GM21447 (cell line): Measurements from ENCODE around the gene EVPLL.
A peak's percentile ranks its signal among the peaks of the same experiment; 100 is the strongest.
"Not testable (repeated sequence)": the region's sequence is repeated elsewhere in the genome, so short reads cannot be mapped to it uniquely, and the experiment has no call there.

Experiments
- ATAC-seq: cut with Tn5 transposase; IDR thresholded peaks from one replicate; pipeline ENCODE4 v1.9.1; 2021; ENCODE audit not compliant: unreplicated experiment

The EVPLL gene

DNA sequence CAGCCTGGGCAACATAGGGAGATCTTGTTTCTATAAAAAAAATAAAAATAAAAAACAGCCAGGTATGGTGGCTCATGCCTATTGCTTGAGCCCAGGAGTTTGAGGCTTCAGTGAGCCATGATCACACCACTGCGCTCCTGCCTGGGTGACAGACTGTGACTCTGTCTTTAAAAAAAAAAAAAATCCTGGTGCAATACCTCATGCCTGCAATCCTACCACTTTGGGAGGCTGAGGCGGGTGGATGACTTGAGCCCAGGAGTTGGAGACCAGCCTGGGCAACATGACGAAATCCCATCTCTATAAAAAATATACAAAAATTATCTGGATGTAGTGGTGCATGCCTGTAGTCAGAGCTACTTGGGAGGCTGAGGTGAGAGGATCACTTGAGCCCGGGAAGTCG is 1.0 kb downstream of the EVPLL start:
- not testable (repeated sequence) for ATAC-seq

DNA sequence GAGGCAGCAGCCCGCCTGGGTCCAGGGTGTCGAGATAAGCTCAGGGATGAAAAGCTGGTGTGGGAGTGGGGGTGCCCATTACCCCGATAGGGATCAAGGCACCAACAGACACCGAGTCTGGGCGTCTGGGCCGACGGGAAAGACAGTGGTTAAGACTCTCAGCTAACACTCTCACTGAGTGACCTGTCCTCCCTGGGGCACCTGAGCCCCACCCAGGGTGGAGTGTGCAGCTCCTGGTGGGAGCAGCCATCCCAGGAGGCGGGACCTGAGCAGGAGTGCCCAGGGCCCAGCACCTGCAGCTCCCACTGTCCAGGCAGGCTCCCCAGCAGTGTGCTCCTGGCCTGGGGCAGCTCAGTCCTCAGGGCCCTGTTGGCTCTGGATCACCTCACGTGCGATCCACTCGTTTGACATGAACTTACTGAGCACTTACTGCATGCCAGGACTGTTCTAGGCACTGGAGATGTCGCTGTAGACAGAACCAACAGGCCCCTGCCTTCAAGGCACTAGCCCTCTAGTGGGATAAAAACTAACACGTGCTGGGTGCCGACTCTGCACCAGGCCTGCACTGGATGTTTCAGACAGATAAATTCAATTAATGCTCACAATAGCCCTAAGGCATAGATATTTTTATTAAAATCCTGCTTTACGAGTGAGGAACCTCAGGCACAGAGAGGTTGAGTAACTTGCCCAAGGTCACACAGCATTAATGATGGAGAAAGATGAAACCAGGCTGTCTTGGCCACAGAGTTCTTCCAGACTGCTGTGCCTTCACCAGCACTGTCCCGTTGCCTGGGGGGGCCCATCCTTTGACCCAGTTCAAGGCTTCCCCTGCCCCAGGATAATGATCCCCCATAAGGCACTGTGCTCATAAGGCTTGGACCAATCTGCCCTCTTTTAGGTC is 1.9 kb downstream of the EVPLL start:
- ATAC-seq, result no peak

DNA sequence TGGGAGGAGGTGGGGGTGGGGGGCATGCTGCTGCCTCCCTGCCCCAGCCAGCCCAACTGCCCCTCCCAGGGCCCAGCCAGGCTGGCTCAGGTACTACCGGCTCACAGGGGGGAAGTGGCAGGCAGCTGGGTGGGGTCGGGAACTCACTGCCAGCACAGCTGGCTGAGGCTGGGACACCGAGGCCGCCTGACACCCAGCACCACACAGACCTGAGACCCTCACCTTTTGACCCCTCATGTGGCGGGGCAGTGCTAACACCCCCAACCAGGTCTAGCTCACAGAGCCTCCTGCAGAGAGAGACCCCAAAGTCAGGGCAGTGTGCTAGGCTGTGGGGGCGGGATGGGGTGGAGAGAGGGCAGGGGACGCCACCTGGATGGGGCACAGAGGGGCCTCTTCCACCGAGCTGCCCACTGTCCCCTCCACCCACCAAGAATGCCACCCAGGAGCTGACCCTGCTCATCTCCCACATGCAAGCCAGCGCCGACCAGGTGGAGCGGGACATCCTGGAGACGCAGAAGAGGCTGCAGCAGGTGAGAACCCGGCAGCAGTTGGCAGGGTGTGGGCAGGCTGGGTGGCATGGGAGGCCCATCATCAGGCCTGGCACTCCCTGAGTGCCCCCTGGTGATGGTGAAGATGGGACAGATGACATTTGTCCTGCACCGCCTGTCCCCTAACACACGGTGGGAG is 3.0 kb downstream of the EVPLL start:
- ATAC-seq, result no peak

DNA sequence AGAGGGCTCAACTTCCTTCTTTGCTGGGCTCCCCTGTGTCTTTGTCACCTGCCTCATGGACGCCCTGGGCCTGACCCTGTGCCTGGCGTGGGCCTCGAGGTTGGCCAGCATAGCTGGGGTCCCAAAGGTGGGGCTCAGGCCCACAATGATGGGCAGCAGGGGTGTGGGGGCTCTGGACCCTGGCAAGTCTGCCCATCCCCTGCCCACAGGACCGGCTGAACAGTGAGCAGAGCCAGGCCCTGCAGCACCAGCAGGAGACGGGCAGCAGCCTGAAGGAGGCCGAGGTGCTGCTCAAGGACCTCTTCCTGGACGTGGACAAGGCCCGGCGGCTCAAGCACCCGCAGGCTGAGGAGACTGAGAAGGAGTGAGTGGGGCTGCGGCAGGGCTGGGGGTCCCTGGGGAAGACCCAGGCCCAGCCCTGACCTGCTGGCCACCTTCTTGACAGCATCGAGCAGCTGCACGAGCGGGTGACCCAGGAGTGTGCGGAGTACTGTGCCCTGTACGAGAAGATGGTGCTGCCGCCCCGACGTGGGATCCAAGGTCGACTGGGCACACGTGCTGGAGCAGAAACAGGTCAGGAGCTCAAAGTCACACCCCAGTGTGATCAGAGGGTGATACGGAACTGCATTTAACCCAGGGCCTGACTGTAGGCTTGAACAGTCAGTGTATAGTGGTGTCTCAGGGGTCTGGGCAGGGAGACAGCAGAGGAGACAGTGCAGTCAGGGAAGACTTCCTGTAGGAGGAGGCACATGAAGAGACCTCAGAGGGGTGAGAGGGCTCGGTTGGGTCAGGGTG is 3.8 kb downstream of the EVPLL start:
- ATAC-seq, result no peak

DNA sequence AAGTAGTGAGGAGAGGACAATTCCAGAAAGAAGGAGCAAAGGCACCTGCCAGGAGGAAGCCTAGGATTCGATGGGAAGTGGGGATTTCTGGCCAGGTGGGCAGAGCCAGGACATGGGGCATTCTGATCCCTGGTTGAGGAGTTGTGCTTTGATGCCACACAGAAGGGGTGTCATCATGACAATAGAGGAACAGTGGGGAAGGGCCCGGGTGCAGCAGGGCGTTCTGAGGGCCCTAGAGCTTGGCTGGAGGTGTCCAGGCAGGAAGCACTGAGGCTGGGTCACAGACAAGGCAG is 4.3 kb downstream of the EVPLL start:
- ATAC-seq, result no peak

DNA sequence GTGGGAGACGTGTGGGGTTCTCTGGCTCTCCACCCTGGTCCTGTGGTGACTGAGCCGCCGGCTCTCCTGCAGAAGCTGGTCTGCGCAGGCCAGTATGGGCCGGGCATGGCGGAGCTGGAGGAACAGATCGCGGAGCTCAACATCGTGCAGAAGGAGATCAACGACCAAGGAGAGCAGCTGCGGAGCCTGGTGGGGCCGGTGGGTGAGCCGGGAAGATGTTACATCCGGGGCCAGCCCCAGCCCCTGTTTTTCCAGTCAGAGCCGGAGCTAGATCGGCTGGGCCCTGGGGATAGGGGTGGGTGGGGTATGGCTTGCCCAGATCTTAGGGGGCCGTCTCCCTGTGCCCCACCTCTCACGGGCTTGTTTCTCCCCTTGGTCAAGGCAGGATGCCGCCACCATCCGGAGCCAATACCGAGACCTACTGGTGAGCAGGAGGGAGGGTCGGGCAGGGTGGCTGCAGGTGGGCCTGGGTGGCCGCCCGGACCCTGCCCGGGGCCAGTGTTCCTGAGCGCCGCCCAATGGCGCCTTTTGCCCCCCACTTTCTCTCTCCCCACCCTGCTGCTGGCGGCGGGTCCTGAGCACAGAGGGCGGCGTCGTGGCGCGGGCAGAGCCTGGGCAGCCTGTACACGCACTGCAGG is 5.0 kb downstream of the EVPLL start:
- ATAC-seq, result no peak

DNA sequence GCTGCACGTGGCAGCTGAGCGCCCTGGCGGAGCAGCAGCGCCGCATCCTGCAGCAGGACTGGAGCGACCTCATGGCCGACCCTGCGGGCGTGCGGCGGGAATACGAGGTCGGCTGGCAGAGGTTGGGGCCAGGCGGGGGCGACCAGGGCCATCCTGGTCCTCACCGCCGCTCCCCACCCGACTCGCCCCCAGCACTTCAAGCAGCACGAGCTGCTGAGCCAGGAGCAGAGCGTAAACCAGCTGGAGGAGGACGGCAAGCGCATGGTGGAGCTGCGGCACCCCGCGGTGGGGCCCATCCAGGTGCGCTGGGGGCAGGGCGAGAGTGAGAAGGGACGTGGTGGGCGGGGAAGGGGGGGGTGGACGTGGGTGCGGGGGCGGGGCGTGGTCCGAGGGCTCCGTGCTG is 5.5 kb downstream of the EVPLL start:
- not testable (repeated sequence) for ATAC-seq

DNA sequence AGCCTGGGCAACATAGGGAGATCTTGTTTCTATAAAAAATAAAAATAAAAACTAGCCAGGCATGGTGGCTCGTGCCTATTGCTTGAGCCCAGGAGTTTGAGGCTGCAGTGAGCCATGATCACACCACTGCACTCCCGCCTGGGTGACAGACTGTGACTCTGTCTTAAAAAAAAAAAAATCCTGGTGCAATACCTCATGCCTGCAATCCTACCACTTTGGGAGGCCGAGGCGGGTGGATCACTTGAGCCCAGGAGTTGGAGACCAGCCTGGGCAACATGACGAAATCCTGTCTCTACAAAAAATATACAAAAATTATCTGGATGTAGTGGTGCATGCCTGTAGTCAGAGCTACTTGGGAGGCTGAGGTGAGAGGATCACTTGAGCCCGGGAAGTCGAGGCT is 6.7 kb downstream of the EVPLL start:
- not testable (repeated sequence) for ATAC-seq

DNA sequence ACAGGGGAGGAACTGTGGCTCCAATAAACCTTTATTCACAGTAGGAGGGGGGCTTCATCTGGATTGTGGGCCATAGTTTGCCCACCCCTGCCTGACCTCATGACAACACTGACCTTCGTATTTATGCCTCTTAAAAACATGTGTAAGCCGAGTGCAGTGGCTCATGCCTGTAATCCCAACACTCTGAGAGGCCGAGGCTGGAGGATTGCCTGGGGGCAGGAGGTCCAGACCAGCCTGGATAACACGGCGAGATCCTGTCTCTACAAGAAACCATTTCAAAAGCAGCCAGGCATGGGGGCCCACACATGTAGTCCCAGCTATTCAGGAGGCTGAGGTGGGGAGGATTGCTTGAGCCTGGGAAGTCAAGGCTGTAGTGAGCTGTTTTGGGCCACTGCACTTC is 10.0 kb downstream of the EVPLL start:
- not testable (repeated sequence) for ATAC-seq

DNA sequence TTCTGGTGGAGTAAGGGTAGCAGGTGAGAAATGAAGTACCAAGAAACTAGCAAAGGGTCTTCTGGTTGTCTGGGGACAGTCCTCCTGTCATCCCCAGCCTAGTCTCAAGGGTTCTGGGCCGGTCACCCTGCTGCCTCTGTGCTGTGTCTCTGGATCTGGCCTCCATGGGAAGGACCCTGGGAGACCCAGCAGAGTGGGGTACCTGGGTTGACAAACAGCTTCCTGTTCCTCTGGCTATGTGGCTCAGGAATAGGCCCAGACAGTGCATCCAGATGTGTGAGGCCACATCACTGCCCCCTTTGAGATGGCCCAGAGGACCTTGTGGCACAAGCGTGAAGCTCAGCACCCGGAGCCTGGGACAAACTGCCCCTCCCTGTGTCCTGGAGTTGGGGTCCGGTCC is 10.7 kb downstream of the EVPLL start:
- not testable (repeated sequence) for ATAC-seq

DNA sequence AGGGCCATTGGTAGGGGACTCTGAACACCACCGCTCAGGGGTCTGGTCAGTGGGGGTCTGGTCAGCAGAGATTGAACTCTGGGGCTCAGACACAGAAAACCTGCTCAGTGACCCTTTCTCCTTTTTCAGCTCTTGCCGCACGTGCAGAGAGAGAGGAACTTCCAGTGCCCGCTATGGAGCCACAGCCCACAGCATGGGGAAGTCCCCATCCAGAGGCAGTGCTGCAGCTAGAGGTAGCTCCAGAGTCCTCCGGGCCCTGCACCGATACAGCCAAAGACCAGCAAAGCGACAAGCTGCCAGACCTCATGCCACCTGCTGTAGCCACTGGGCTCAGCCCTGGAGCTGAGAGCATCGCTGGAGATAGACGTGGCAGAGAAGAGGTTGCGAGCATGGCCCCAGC is 11.2 kb downstream of the EVPLL start:
- ATAC-seq, result not testable (repeated sequence)

DNA sequence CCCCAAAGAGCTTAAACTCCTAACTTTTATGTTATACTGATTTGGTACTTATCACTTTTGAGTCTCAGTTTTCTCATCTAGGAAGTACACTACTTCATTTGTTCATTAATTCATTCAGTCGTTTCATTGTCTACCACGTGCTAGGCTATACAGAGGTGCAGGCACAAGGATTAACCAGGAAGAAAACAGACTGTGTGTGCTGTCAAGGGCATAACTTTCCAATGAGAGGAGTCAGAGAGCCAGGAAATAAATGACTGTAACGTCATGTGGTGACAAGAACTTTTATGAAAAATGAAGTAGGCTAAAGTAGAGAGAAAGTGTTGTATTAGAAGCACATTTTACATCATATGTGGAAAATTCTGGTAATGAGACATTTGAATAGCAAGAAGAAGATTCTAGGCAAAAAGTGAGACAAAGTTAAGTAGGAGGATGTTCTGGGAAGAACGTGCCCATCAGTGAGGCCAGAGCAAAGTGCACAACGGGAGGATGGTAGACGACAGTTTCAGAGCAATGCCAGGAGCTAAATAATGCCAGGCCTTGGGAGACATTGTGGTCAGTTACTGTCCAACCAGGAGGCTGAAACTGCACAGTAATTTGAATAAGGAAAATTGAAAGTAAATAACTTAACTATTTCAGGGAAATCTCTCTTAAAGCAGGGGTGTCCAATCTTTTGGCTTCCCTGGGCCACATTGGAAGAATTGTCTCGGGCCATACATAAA is 24.5 kb downstream of the EVPLL start:
- not testable (repeated sequence) for ATAC-seq

DNA sequence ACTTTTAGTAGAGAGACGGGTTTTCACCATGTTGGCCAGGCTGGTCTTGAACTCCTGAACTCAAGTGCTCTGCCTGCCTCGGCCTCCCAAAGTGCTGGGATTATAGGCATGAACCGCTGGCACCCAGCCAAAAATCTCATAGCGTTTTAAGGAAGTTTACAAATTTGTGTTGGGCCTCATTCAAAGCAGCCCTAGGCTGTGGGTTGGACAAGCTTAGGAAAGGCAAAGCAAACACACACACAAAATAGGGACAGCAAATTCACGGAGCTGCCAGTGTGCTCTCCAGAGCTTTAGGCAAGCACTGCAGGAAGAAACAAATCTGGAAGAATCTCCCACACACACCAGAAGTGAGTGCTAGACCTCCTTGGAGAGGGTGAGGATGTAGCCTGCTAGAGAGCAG is 25.6 kb downstream of the EVPLL start:
- not testable (repeated sequence) for ATAC-seq

DNA sequence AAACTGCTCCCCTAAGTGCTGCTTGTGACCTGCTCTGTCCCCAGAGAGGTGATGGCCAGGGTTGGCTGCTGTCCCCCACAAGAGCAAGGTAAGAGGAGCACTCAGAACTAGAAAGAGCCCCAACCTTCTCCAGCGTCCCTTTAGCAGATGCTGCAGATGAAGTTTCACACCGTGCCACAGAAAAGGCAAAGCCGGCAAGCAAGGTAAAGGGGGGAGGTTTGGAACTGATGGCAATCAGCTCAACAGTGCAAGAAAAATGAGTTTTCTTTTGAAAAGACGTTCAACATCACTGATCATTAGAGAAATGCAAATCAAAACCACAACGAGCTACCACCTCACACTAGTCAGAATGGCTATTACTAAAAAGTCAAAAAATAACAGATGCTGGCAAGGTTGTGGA is 26.0 kb downstream of the EVPLL start:
- ATAC-seq, result peak; percentile 91

DNA sequence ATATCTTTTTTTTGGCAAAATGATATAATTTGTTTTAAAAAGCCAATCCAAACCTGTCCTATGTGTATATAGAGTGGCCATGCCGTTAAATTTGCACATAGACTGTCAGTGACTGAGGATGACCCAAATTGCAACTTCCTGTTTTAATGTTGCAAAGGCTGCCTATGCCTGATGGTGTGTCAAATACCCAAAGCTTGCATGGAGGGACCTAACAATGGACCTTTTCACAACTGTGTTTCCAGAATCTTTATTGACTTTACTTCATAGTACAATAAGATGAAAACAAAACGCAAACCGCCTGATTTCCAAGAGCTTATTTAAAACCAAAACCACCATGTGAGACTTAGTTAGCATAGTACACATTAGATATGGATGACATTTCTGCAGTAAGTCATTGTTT is 31.3 kb downstream of the EVPLL start:
- ATAC-seq, result not testable (repeated sequence)

DNA sequence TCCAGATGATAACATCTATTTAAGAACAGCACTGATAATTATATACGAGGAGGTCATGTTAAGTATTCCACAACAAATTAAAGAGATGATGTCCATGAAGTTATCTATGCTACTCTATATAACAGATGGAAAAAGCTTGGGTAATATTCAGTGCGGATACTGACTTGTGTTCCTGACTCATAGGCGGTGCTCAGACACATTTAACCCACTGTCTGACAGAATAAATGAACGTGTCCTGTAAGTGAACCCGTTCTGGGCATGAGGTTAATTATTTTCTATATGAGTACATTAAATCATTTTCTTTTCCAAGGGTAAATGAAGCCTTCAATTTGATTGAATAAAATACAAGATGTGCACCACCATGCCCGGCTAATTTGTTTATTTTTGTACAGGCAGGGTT is 31.7 kb downstream of the EVPLL start:
- ATAC-seq, result not testable (repeated sequence)

DNA sequence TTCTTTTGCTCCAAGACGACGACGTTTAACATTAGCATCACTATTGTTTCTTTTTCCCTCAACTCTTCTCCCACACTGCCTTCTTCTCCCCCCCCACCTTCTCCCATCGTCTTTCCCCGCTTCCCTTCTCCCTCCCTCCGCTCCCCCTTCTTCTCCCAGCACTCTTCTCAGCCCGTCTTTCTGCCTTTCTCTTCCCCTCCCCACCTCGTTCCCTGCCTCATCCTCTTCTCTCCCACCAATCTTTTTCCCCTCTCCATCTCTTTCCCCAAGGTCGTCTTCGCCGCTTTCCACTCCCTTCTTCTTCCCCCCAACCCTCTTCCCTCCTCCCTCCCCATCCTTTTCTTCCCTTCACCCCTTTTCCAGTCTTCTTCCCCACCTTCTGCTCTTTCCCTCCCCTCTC is 33.2 kb downstream of the EVPLL start:
- ATAC-seq, result not testable (repeated sequence)

DNA sequence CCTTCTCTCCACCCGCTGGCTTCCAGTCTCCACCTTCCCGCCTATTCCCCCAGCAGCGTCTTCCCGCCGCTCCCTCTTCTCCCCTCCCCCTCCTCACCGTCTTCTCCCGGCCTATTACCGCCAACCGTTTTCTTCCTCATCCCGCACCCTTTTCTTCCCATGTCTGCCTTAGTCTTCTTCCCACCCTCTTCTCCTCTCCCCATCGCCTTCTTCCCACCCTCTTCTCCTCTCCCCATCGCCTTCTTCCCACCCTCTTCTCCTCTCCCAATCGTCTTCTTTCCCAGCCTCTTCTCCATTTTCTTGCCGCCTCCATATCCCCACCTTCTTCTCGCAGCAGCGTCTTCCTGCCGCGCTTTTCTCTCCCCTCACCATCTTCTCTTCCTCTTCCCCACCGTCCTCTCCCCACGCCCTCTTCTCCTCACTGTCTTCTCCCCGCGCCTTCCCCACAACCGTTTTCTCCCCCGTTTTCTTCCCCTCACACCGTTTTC is 33.8 kb downstream of the EVPLL start:
- ATAC-seq, result not testable (repeated sequence)

DNA sequence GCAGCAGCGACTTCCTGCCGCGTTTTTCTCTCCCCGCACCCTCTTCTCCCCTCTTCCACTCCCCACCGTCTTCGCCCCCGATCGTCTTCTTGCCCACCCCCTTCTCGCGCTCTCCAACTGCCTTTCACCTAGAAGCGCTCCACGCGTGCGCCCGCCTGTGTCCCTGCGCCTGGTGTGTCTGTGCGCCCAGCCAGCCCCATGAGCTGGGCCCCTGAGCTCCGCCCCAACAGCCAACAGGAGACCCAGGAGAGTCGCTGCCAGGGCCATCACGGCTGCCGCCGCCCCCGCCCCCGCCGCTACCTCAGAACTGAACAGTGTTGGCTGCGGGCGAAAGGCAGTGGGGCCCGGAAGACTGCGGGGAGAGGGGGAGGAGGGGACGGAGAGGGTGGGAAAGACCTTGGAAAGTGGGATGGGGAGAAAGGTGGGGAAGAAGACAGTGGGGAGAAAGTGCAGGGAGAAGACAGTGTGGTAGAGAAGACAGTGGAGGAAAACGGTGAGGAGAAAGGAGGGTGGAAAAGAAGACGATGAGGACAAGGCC is 34.5 kb downstream of the EVPLL start:
- ATAC-seq, result peak; percentile 70

DNA sequence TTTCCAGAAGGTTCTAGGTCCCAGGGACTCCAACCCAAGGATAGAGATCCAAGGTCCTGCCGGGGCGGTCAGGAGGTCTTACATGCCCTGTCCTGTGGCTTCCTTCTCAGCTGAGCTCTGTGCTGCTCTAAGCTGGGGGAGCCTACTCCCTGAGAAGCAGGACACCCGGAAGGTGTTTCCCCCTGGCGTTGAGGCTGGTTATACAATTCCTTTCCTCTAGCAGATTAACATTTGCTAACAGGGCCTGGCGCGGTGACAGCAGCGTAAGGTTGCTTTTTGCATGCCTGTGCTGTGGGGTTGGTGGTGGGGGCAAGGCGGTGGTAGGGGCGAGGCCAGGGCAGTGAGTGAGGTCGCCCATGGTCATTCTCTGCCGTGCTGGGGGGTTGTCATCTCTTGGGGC is 43.9 kb downstream of the EVPLL start:
- ATAC-seq, result not testable (repeated sequence)
